ENCODE measurements around the gene CIAPIN1. TPM values are rescaled to one million over a fixed set of nuclear protein-coding genes. Genes with fewer than 3 reads are reported as not detected.

CIAPIN1 gene
- total RNA-seq, 2 experiments from 2014 or later: 53.3 to 53.4 TPM

GRCh38 chr16:57379579-57379978, 67.6 kb downstream of the CIAPIN1 start:
- no peak for TF ChIP-seq CTCF (IDR thresholded peaks at IDR 0.05)
- Mint-ChIP-seq H3K27me3 (no peaks in the 10 kb centered on the region), H3K4me1 (ENCODE audit: low read depth) (peaks cover 33% of the 10 kb centered on the region), H3K27ac (no peak overlapping the region), H3K9me3 (no peaks in the 10 kb centered on the region), H3K4me3 (no peak overlapping the region), H3K36me3 (ENCODE audit: low read depth) (no peaks in the 10 kb centered on the region)
- POLR2A ChIA-PET: no interaction called here
- intact Hi-C loops (cut with micrococcal nuclease): no loop called here
- CTCF ChIA-PET: no interaction called here
- DNase-seq (no peak), ATAC-seq (no peak)

Other genes starting within 250 kb of the CIAPIN1 start
- 10 to 100 TPM in 1 of 2 experiments, 1 to 10 TPM in 1; 9.4 to 11.0 TPM for gene ARL2BP, start 202.1 kb downstream of the CIAPIN1 start, total RNA-seq
- under 1 TPM; 0.51 to 0.65 TPM for gene PLLP, start 162.7 kb downstream of the CIAPIN1 start, total RNA-seq
- gene CCL22, start 88.6 kb downstream of the CIAPIN1 start, total RNA-seq: 1 to 10 TPM; 7.1 to 7.4 TPM
- gene CX3CL1, start 74.9 kb downstream of the CIAPIN1 start, total RNA-seq: under 1 TPM in 1 of 2 experiments, not detected in 1; 0.09 TPM
- 1 to 10 TPM; 2.1 to 2.9 TPM for gene CCL17, start 42.6 kb downstream of the CIAPIN1 start, total RNA-seq
- 10 to 100 TPM; 39.3 to 39.6 TPM for gene COQ9, start 94 bp upstream of the CIAPIN1 start, total RNA-seq
- gene POLR2C, start 15.3 kb upstream of the CIAPIN1 start, total RNA-seq: 10 to 100 TPM; 62.4 to 63.0 TPM
- 1 to 10 TPM; 4.6 to 5.1 TPM for gene DOK4, start 39.1 kb upstream of the CIAPIN1 start, total RNA-seq
- 1 to 10 TPM; 7.1 to 7.9 TPM for gene CCDC102A, start 89.2 kb upstream of the CIAPIN1 start, total RNA-seq
- gene ADGRG5, start 95.3 kb upstream of the CIAPIN1 start, total RNA-seq: 1 to 10 TPM; 4.8 to 5.5 TPM
- gene ADGRG1, start 181.2 kb upstream of the CIAPIN1 start, total RNA-seq: 1 to 10 TPM; 4.9 to 8.5 TPM
- not detected for gene ADGRG3, start 220.9 kb upstream of the CIAPIN1 start, total RNA-seq
- gene DRC7, start 247.4 kb upstream of the CIAPIN1 start, total RNA-seq: under 1 TPM in 1 of 2 experiments, not detected in 1; 0.58 TPM

All from activated CD8-positive, alpha-beta T cell treated with anti-CD3 and anti-CD28 coated beads for 36 hours (primary cell).